Stimulated activated CD4-positive, alpha-beta T cell treated with anti-CD3 and anti-CD28 coated beads, Interleukin-2, amount 100 ng/mL, for 48 hours (primary cell): ENCODE data around the gene NDRG4.

Experiments
- DNase-seq, 2 donors: peaks; one replicate each; pipeline ENCODE4 v3.0.0-alpha.2; 2020

Gene NDRG4

DNA sequence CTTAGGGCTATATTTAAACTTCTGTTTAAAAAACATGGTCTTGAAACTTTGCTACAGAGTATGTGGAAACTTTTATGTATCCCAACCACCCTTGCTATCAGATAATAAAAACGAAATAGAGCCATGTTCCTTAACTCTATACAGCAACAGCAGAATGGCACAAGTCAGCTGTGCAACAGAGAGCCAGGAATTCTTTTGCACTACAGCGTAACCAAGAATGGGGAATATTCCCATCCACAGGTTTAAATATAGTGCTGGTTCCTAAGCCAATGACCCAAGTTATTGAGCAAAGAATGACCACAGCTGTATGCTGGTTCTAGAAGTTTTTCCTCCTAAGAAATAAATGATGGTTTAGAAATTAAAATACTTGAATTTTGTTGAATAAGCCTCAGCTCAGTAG lies 48.4 kb downstream of the NDRG4 start:
- DNase-seq: no peak

DNA sequence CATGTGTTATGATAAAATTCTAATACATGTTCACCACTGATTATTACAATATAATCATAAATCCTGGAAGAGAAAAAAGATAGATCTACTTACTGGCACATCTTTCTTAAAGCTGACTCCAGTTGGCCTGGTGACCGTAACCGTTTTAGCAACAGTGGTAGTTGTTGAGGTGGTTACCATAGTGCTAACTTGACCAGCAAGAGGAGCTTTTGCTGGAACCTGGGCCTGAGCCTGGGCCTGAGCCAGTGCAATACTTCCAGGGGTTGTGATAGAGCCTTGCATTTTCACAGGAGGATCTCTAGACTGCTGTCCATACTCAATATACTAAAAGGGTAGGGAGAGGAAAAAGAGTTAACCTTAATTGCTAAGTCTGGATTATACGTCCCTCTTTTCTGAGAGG lies 51.6 kb downstream of the NDRG4 start:
- DNase-seq: no peak

DNA sequence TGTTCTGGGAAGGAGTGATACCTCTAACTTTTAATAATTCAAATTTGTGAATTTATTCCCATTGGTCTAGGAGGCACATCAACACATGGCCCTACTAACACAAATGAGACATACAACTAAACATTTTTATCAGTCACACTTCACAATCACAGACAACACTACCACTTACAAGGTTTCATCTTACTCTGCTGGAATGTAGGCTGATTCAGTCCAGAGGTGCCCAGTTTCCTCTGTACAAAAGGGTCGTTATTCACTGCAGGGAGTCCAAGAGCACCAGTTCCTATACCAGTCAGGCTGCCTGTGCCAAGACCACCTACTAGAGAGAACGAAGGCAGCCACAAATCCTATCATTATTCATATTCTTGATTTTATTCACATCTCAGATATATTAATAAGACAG lies 56.7 kb downstream of the NDRG4 start:
- no peak for DNase-seq
